Liver (tissue), 3 donors: ENCODE results near the gene COL21A1.

Source experiments
- CTCF ChIP-seq: fragments of 150-350 bp; IDR thresholded peaks from 2 replicates; pipeline ENCODE4 v1.5.1; 2017; ENCODE audit warnings: improper control_type of control experiment, low read depth, low read length; ENCODE audit not compliant: missing input control
- GABPA ChIP-seq, 2 donors: IDR thresholded peaks in 1 of 2; conservative IDR thresholded peaks in 1 of 2; 2 replicates each; pipeline ENCODE4 v1.6.1; 2016; ENCODE audit warnings: antibody characterized with exemption in 2 of 2, mild to moderate bottlenecking in 1 of 2, moderate library complexity in 1 of 2
- JUND ChIP-seq, 2 donors: IDR thresholded peaks; 2 replicates each; pipeline ENCODE4 v1.6.1; 2016; ENCODE audit warnings: antibody characterized with exemption in 2 of 2
- MAX ChIP-seq: IDR thresholded peaks from 2 replicates; pipeline ENCODE4 v1.6.1; 2016; ENCODE audit warnings: antibody characterized with exemption
- RAD21 ChIP-seq, 2 donors: IDR thresholded peaks; 2 replicates each; pipeline ENCODE4 v1.6.1; 2016; ENCODE audit warnings: antibody characterized with exemption in 2 of 2, mild to moderate bottlenecking in 2 of 2
- REST ChIP-seq: IDR thresholded peaks from 2 replicates; pipeline ENCODE4 v1.6.1; 2016; ENCODE audit warnings: antibody characterized with exemption, mild to moderate bottlenecking
- RXRA ChIP-seq, 2 donors: IDR thresholded peaks; 2 replicates each; pipeline ENCODE4 v1.6.1; 2017 to 2018; ENCODE audit warnings: antibody characterized with exemption in 2 of 2, mild to moderate bottlenecking in 1 of 2
- TAF1 ChIP-seq: conservative IDR thresholded peaks from 2 replicates; pipeline ENCODE4 v1.6.1; 2016; ENCODE audit warnings: antibody characterized with exemption, mild to moderate bottlenecking
- ZBTB33 ChIP-seq: IDR thresholded peaks from 2 replicates; pipeline ENCODE4 v1.6.1; 2016; ENCODE audit warnings: antibody characterized with exemption
- donor health status: healthy.
- donor health status: healthy.

- no peak for TF ChIP-seq CTCF
- TF ChIP-seq JUND (IDR thresholded peaks at IDR 0.05), result no peak
- TF ChIP-seq TAF1, result no peak
- no peak for TF ChIP-seq GABPA (IDR thresholded peaks at IDR 0.05 in 1 of 2, conservative IDR thresholded peaks at IDR 0.05 in 1 of 2)
- no peak for TF ChIP-seq RXRA (IDR thresholded peaks at IDR 0.05)
- TF ChIP-seq MAX, result no peak
- TF ChIP-seq RAD21 (IDR thresholded peaks at IDR 0.05), result no peak
- no peak for TF ChIP-seq REST
- TF ChIP-seq ZBTB33, result no peak
These were observed 308 bp upstream of the COL21A1 start for GRCh38 chr6:56247654-56248122.
